Nephron (organoid): ENCODE data around the gene PIK3R5.
A peak's percentile ranks its signal among the peaks of the same experiment; 100 is the strongest.

Source experiments
- H3K27ac Mint-ChIP-seq, 3 experiments: 2 replicates each; pipeline ENCODE4 v1.8.0; 2020; ENCODE audit warnings: mixed read lengths in 3 of 3, mild to moderate bottlenecking in 2 of 3, moderate library complexity in 1 of 3
- H3K27me3 Mint-ChIP-seq: 2 replicates; pipeline ENCODE4 v1.8.0; 2021; ENCODE audit warnings: low read depth, mild to moderate bottlenecking, moderate library complexity, mixed read lengths
- H3K36me3 Mint-ChIP-seq: 2 replicates; pipeline ENCODE4 v1.8.0; 2020; ENCODE audit warnings: low read depth, mixed read lengths
- H3K4me1 Mint-ChIP-seq: 2 replicates; pipeline ENCODE4 v1.8.0; 2020; ENCODE audit warnings: mixed read lengths
- H3K4me3 Mint-ChIP-seq, 3 experiments: 2 replicates each; pipeline ENCODE4 v1.8.0; 2020; ENCODE audit warnings: mild to moderate bottlenecking in 3 of 3, mixed read lengths in 3 of 3, moderate library complexity in 2 of 3
- H3K9me3 Mint-ChIP-seq: 2 replicates; pipeline ENCODE4 v1.8.0; 2020; ENCODE audit warnings: mixed read lengths
- TF ChIP-seq, protein P1 (sequence below), 3 experiments: fragments of 200-600 bp; sonication (generic); IDR thresholded peaks; one replicate each; pipeline ENCODE4 v1.5.0; 2021; ENCODE audit warnings: antibody characterized with exemption in 3 of 3; ENCODE audit not compliant: unreplicated experiment in 3 of 3

PIK3R5 gene, protein sequence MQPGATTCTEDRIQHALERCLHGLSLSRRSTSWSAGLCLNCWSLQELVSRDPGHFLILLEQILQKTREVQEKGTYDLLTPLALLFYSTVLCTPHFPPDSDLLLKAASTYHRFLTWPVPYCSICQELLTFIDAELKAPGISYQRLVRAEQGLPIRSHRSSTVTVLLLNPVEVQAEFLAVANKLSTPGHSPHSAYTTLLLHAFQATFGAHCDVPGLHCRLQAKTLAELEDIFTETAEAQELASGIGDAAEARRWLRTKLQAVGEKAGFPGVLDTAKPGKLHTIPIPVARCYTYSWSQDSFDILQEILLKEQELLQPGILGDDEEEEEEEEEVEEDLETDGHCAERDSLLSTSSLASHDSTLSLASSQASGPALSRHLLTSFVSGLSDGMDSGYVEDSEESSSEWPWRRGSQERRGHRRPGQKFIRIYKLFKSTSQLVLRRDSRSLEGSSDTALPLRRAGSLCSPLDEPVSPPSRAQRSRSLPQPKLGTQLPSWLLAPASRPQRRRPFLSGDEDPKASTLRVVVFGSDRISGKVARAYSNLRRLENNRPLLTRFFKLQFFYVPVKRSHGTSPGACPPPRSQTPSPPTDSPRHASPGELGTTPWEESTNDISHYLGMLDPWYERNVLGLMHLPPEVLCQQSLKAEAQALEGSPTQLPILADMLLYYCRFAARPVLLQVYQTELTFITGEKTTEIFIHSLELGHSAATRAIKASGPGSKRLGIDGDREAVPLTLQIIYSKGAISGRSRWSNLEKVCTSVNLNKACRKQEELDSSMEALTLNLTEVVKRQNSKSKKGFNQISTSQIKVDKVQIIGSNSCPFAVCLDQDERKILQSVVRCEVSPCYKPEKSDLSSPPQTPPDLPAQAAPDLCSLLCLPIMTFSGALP

DNA sequence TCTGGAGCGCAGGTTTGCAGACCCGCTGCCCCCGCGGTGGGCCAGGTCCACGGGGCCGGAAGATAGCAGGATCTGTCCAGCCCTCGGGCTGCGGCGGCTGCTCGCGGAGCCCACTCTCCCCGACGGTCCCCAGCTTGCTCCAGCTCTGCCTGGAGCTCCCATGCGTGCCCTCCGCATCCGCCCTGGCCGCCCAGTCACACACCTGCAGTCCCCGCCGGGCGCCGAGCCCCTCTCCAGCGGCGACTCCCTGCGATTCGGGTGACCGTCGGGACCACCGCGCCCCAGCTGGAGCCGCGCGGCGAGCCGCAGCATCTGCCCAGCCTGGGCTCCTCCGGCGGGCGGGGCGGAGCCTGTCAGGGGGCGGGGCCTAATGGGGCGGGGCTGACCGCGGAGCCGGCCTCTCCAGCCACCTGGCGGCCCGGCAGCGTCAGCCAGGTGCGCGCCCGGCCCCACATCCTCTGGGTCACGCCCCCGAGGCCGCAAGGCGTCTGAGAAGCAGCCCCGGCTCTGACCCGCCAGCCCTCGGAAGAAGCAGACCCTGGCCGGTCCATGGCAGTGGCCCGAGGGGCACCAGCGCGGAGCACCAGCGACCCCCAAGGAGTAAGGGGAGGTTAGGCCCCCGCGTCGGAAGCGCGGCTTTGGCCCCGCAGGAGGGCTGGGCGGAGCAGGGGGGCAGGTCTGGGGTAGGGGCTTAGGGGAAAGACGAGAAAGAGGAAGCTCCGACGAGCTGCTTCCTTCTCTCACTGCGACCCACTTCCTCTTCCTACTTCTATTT, at the start of gene PIK3R5:
Gene PIK3R5, minus strand, starts transcription at position 314 of the 775 bp plus-strand sequence. CDS start 54,213 bp downstream, outside the sequence.
- Mint-ChIP-seq H3K36me3 (peaks cover 3% of the 10 kb centered on the region), H3K9me3 (peaks cover 19% of the 10 kb centered on the region), H3K4me1 (no peaks in the 10 kb centered on the region), H3K27ac (no peak within 1 kb of the TSS), H3K4me3 (peak within 1 kb of the TSS in 2 of 3 experiments; percentile 29 to 45), H3K27me3 (peaks cover 63% of the 10 kb centered on the region)
- TF ChIP-seq, protein P1, sequence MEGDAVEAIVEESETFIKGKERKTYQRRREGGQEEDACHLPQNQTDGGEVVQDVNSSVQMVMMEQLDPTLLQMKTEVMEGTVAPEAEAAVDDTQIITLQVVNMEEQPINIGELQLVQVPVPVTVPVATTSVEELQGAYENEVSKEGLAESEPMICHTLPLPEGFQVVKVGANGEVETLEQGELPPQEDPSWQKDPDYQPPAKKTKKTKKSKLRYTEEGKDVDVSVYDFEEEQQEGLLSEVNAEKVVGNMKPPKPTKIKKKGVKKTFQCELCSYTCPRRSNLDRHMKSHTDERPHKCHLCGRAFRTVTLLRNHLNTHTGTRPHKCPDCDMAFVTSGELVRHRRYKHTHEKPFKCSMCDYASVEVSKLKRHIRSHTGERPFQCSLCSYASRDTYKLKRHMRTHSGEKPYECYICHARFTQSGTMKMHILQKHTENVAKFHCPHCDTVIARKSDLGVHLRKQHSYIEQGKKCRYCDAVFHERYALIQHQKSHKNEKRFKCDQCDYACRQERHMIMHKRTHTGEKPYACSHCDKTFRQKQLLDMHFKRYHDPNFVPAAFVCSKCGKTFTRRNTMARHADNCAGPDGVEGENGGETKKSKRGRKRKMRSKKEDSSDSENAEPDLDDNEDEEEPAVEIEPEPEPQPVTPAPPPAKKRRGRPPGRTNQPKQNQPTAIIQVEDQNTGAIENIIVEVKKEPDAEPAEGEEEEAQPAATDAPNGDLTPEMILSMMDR (IDR thresholded peaks at IDR 0.05; ENCODE audit: unreplicated experiment in 3 of 3) = no peak

GRCh38 chr17:9011001-9011400, 45.5 kb upstream of the PIK3R5 start:
- Mint-ChIP-seq H3K27me3 (peaks cover 69% of the 10 kb centered on the region), H3K27ac (no peak overlapping the region), H3K4me1 (no peaks in the 10 kb centered on the region), H3K36me3 (no peaks in the 10 kb centered on the region), H3K4me3 (no peak overlapping the region), H3K9me3 (peaks cover 7% of the 10 kb centered on the region)
- TF ChIP-seq, protein P1 (IDR thresholded peaks at IDR 0.05; ENCODE audit: unreplicated experiment in 3 of 3) = no peak

DNA sequence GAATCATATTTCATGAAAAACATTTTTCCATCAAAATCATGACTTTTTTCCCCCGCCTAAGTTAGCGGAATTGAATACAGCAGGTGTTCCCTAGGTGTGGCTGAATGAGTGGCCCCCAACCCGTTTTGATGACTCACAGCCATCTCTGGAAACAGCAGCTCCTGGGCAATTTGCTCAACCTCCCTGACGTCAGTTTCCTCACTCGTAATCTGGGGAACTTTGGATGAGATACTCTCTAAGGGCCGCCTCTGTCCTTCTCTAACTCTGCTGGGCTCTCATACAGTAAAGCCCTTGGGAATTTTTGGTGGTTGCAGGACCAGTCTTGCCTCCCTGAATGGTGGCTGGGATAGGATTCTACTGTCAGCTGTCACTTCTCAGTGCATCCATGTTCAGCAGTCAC, 44.2 kb upstream of the PIK3R5 start:
- H3K27me3 Mint-ChIP-seq = peaks cover 82% of the 10 kb centered on the region
- peaks cover 5% of the 10 kb centered on the region for H3K9me3 Mint-ChIP-seq
- TF ChIP-seq, protein P1 (IDR thresholded peaks at IDR 0.05; ENCODE audit: unreplicated experiment in 3 of 3) = no peak
- H3K27ac Mint-ChIP-seq = no peak overlapping the region
- no peaks in the 10 kb centered on the region for H3K36me3 Mint-ChIP-seq
- no peaks in the 10 kb centered on the region for H3K4me1 Mint-ChIP-seq
- no peak overlapping the region for H3K4me3 Mint-ChIP-seq

- no peak overlapping the region for H3K4me3 Mint-ChIP-seq
- H3K4me1 Mint-ChIP-seq = no peaks in the 10 kb centered on the region
- TF ChIP-seq, protein P1 (IDR thresholded peaks at IDR 0.05; ENCODE audit: unreplicated experiment in 3 of 3) = no peak
- H3K9me3 Mint-ChIP-seq = peaks cover 5% of the 10 kb centered on the region
- H3K27me3 Mint-ChIP-seq = peaks cover 87% of the 10 kb centered on the region
- no peak overlapping the region for H3K27ac Mint-ChIP-seq
- H3K36me3 Mint-ChIP-seq = no peaks in the 10 kb centered on the region
These were observed 43.6 kb upstream of the PIK3R5 start for GRCh38 chr17:9009096-9009495.

GRCh38 chr17:9007052-9007714, 41.7 kb upstream of the PIK3R5 start:
- H3K9me3 Mint-ChIP-seq = peaks cover 2% of the 10 kb centered on the region
- H3K36me3 Mint-ChIP-seq = no peaks in the 10 kb centered on the region
- peaks cover 87% of the 10 kb centered on the region for H3K27me3 Mint-ChIP-seq
- no peak overlapping the region for H3K4me3 Mint-ChIP-seq
- peaks cover 5% of the 10 kb centered on the region for H3K4me1 Mint-ChIP-seq
- no peak overlapping the region for H3K27ac Mint-ChIP-seq
- TF ChIP-seq, protein P1 (IDR thresholded peaks at IDR 0.05; ENCODE audit: unreplicated experiment in 3 of 3) = no peak
